Thymus (tissue), 11 donors: ENCODE results near the gene MTMR8. TPM values are rescaled to one million over a fixed set of nuclear protein-coding genes. Genes with fewer than 3 reads are reported as not detected.
"Not testable (repeated sequence)": the region's sequence is repeated elsewhere in the genome, so short reads cannot be mapped to it uniquely, and the experiment has no call there.

Experiments used
- DNase-seq, 9 donors: peaks; one replicate each; pipeline ENCODE4 v3.0.0-alpha.2; 2013; ENCODE audit warnings: low spot score in 9 of 9, low read depth in 6 of 9, missing footprints in 1 of 9
- H3K27ac ChIP-seq, 2 donors: one replicate each; pipeline ENCODE4 v1.5.1; 2013; ENCODE audit warnings: control low read depth in 1 of 2, low read depth in 1 of 2, low read length in 1 of 2, mild to moderate bottlenecking in 1 of 2, moderate library complexity in 1 of 2
- H3K27me3 ChIP-seq, 2 donors: one replicate each; pipeline ENCODE4 v1.5.1; 2013; ENCODE audit warnings: low read length in 1 of 2; ENCODE audit not compliant: control insufficient read depth in 2 of 2, insufficient read depth in 1 of 2
- H3K36me3 ChIP-seq, 2 donors: one replicate each; pipeline ENCODE4 v1.5.1; 2013; ENCODE audit warnings: low read length in 1 of 2, mild to moderate bottlenecking in 1 of 2, moderate library complexity in 1 of 2; ENCODE audit not compliant: control insufficient read depth in 2 of 2, insufficient read depth in 2 of 2
- H3K4me1 ChIP-seq, 2 donors: one replicate each; pipeline ENCODE4 v1.5.1; 2013; ENCODE audit warnings: low read length in 2 of 2; ENCODE audit not compliant: control insufficient read depth in 2 of 2, insufficient read depth in 2 of 2
- H3K4me3 ChIP-seq, 2 donors: one replicate each; pipeline ENCODE4 v1.5.1; 2013; ENCODE audit warnings: low read length in 2 of 2, control low read depth in 1 of 2, mild to moderate bottlenecking in 1 of 2
- H3K9me3 ChIP-seq, 2 donors: one replicate each; pipeline ENCODE4 v1.5.1; 2013; ENCODE audit warnings: low read length in 1 of 2, mild to moderate bottlenecking in 1 of 2; ENCODE audit not compliant: control insufficient read depth in 2 of 2, insufficient read depth in 1 of 2
- WGBS: extraction: QIAGEN DNeasy Blood & Tissue Kit; methylation state at CpG from one replicate; pipeline ENCODE4 v1.1.7; 2013; 5-methylcytosine and 5-hydroxymethylcytosine counted together
- polyA plus RNA-seq: library from polyadenylated mRNA; stranded (reverse); fragments of 200-250 nt; gene quantifications from one replicate; pipeline ENCODE4 v1.2.3, GENCODE V29; 2013
- total RNA-seq: library from RNA; stranded (reverse); fragments of 120-200 nt; gene quantifications from one replicate; pipeline ENCODE4 v1.2.4, GENCODE V29; 2013
- donor health status: healthy.

MTMR8 gene
- total and polyA plus RNA-seq, 2 donors = 1.2 to 2.1 TPM

DNA sequence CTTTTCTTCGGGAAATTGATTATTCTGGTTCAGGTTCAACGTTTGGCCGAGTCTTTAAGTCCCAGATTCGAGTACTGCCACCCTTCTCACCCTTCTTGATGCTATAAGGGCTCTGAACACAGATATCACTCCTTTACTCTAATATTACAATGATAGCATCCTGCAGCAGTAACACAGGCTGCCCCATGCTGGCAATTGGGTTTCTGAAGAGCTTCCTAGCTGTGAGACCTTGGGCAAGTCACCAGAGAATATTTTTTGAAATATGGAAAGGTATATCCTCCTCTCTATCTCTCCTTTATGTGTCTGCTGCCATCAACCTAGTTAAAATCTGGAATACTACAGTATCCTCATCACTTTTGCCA, 297 bp upstream of the MTMR8 start:
- WGBS = 2% methylated on average over 4 of the region's 4 CpGs
- H3K4me3 ChIP-seq = peak overlapping the region; percentile 63 to 66
- no peak overlapping the region for H3K27ac ChIP-seq
- no peaks in the 10 kb centered on the region for H3K36me3 ChIP-seq
- peaks cover 3 to 5% of the 10 kb centered on the region in 2 donors for H3K4me1 ChIP-seq
- no peaks in the 10 kb centered on the region for H3K9me3 ChIP-seq
- no peaks in the 10 kb centered on the region for H3K27me3 ChIP-seq
- DNase-seq = peak in 2 of 9 donors; percentile 1 to 9

DNA sequence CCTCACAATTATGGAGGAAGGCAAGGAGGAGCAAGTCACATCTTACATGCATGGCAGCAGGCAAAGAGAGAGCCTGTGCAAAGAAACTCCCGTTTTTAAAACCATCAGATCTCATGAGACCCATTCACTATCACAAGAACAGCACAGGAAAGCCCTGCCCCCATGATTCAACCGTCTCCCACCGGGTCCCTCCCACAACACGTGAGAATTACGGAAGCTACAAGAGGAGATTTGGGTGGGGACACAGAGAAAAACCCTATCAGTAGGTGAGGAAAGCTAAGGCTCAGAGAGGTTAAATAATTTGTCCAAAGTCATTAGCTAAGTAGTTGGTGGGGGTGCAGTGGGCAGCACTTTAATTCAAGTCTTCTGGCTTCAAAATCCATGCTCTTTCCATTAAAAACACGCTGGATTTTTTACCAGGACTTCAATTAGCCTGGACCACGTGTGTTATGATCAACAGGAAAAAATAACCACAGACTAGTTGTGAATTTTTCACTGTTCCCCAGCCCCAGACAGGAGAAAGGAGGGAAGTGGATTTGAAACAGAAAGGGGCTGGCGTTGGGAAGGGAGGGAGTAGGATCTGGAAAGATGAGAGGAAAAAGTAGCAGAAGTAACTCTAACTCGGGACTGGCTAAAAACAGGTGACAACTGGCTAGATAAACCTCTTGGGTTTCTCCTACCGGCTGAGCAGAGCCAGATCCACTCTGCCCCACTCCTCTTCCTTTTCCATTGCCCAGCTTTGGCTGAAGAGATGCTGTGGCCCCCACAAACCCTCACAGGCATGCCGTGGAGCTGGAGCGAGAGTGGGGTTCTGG, 986 bp downstream of the MTMR8 start:
- DNase-seq = peak in 1 of 9 donors; percentile 1
- WGBS = 43% methylated on average over 12 of the region's 12 CpGs
- H3K27ac ChIP-seq = no peak overlapping the region

DNA sequence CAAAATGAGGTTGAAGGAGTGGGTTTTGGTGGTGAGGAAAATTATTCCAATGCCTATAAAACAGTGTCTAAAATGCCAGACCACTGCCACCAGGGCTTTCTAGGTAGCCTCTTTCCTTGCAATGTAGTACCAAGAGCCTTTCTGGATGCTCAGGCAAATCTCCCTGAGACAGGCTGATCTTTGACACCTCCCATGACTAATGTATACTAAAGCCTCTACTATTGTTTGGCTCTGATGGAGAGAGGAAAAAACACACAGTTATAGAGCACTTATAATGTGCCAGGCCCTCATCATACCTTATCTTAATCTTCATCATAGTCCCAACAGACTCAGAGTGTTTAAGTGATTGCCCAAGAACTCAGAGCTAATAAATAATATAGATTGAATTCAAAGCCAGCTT, 5.8 kb downstream of the MTMR8 start:
- no peaks in the 10 kb centered on the region for H3K27me3 ChIP-seq
- no peaks in the 10 kb centered on the region for H3K36me3 ChIP-seq
- H3K4me3 ChIP-seq = no peak overlapping the region
- H3K4me1 ChIP-seq = peaks cover 2 to 3% of the 10 kb centered on the region in 2 donors
- no peak overlapping the region for H3K27ac ChIP-seq
- no peak for DNase-seq
- peaks cover 0 to 1% of the 10 kb centered on the region in 2 donors for H3K9me3 ChIP-seq

More for the DNA sequence above, 986 bp downstream of the MTMR8 start:
- Histone ChIP-seq H3K4me3 (peak overlapping the region; percentile 63 to 66), H3K27me3 (no peaks in the 10 kb centered on the region), H3K9me3 (no peaks in the 10 kb centered on the region), H3K36me3 (no peaks in the 10 kb centered on the region), H3K4me1 (peaks cover 3 to 5% of the 10 kb centered on the region in 2 donors)

DNA sequence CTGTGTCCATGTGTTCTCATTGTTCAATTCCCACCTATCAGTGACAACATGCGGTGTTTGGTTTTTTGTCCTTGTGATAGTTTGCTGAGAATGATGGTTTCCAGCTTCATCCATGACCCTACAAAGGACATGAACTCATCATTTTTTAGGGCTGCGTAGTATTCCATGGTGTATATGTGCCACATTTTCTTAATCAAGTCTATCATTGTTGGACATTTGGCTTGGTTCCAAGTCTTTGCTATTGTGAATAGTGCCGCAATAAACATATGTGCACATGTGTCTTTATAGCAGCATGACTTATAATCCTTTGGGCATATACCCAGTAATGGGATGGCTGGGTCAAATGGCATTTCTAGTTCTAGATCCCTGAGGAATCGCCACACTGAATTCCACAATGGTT, 14.5 kb downstream of the MTMR8 start:
- H3K27ac ChIP-seq, H3K4me3 ChIP-seq, DNase-seq, H3K4me1 ChIP-seq, H3K27me3 ChIP-seq, H3K36me3 ChIP-seq: not testable (repeated sequence)
- H3K9me3 ChIP-seq = peaks cover 0 to 13% of the 10 kb centered on the region in 2 donors
- 96% methylated on average over 3 of the region's 4 CpGs for WGBS

- H3K27ac ChIP-seq = no peak overlapping the region
- no peak for DNase-seq
- no peaks in the 10 kb centered on the region for H3K4me1 ChIP-seq
- 82% methylated on average over 1 of the region's 1 CpG for WGBS
- H3K9me3 ChIP-seq = peaks cover 0 to 13% of the 10 kb centered on the region in 2 donors
- H3K36me3 ChIP-seq = no peaks in the 10 kb centered on the region
- H3K4me3 ChIP-seq = no peak overlapping the region
- H3K27me3 ChIP-seq = no peaks in the 10 kb centered on the region
Measured at GRCh38 chrX:64379924-64380323, 15.3 kb downstream of the MTMR8 start.

DNA sequence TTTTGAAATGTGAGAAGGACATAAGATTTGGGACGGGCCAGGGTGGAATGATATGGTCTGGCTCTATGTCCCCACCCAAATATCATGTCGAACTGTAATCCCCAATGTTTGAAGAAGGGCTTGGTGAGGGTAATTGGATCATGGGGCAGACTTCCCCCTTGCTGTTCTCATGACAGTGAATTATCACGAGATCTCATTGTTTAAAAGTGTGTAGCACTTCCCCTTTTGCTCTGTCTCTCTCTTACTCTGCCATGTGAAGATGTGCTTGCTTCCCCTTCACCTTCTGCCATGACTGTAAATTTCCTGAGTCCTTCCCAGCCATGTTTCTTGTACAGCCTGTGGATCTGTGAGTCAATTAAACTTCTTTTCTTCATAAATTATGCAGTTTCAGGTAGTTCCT, 17.5 kb downstream of the MTMR8 start:
- no peak for DNase-seq
- Histone ChIP-seq H3K9me3 (peaks cover 0 to 7% of the 10 kb centered on the region in 2 donors), H3K27me3 (no peaks in the 10 kb centered on the region), H3K4me3 (no peak overlapping the region), H3K36me3 (no peaks in the 10 kb centered on the region), H3K4me1 (no peaks in the 10 kb centered on the region), H3K27ac (no peak overlapping the region)
- WGBS = 91% methylated on average over 3 of the region's 3 CpGs

GRCh38 chrX:64352081-64352480, 43.2 kb downstream of the MTMR8 start:
- H3K27ac ChIP-seq = no peak overlapping the region
- no peaks in the 10 kb centered on the region for H3K4me1 ChIP-seq
- no peaks in the 10 kb centered on the region for H3K9me3 ChIP-seq
- H3K36me3 ChIP-seq = no peaks in the 10 kb centered on the region
- no peak overlapping the region for H3K4me3 ChIP-seq
- no peak for DNase-seq
- WGBS = 97% methylated on average over 5 of the region's 5 CpGs
- H3K27me3 ChIP-seq = no peaks in the 10 kb centered on the region

DNA sequence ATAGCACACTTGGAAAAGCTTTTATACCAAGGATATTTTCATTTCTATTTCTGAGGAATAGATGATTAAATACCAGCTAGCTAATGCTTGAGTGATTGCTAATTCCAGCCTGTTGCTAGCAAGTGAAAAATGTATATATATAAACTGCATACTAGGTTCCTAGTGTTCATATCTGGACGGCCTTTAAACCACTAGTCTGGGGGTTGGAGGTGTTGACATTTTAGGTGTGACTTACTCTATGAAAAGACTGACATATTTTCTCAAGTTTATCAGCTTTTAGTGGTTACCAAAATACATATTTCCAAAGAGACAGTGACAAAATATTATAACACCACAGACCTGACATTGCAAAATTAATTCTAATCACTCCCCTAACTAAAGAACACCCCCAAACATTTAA, 44.7 kb downstream of the MTMR8 start:
- no peak for DNase-seq
- no peak overlapping the region for H3K4me3 ChIP-seq
- 92% methylated on average over 1 of the region's 1 CpG for WGBS
- no peaks in the 10 kb centered on the region for H3K4me1 ChIP-seq
- H3K27me3 ChIP-seq = no peaks in the 10 kb centered on the region
- H3K27ac ChIP-seq = no peak overlapping the region
- H3K36me3 ChIP-seq = no peaks in the 10 kb centered on the region
- no peaks in the 10 kb centered on the region for H3K9me3 ChIP-seq

DNA sequence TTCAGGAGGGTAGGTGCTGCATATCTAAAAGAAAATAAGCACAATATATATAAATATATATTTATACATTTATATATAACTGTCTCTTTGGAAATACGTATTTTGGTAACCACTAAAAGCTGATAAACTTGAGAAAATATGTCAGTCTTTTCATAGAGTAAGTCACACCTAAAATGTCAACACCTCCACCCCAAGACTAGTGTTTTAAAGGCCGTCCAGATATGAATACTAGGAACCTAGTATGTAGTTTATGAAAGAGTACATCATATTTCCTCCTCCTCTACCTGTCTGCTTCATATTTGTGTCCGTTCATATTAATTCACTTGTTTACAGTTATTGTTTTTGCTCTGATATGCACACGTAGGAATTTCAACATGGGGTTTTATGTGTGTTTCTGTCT, 45.2 kb downstream of the MTMR8 start:
- Histone ChIP-seq H3K4me3 (no peak overlapping the region), H3K9me3 (no peaks in the 10 kb centered on the region), H3K4me1 (no peaks in the 10 kb centered on the region), H3K27ac (no peak overlapping the region), H3K36me3 (no peaks in the 10 kb centered on the region), H3K27me3 (no peaks in the 10 kb centered on the region)
- WGBS = 72% methylated on average over 4 of the region's 4 CpGs
- no peak for DNase-seq
